Ishikawa (cell line): ENCODE results near the gene HOXA6.

ENCODE experiments used
- CREB1 ChIP-seq: IDR thresholded peaks from 2 replicates; pipeline ENCODE4 v1.6.1; 2012; ENCODE audit warnings: low read depth
- EGR1 ChIP-seq: IDR thresholded peaks from 2 replicates; pipeline ENCODE4 v1.6.1; 2012
- EP300 ChIP-seq: IDR thresholded peaks from 2 replicates; pipeline ENCODE4 v1.6.1; 2012; ENCODE audit warnings: borderline replicate concordance
- ZBTB7A ChIP-seq: IDR thresholded peaks from 2 replicates; pipeline ENCODE4 v1.6.1; 2012; ENCODE audit warnings: low read depth

GRCh38 chr7:27161214-27161720 lies 13.7 kb upstream of the HOXA6 start:
- TF ChIP-seq EGR1: no peak
- TF ChIP-seq ZBTB7A: peak; percentile 99
- no peak for TF ChIP-seq CREB1
- no peak for TF ChIP-seq EP300
